WI38 (cell line): ENCODE measurements around the gene IQGAP3.
"Not testable (repeated sequence)": the region's sequence is repeated elsewhere in the genome, so short reads cannot be mapped to it uniquely, and the experiment has no call there.

Source experiments
- H3K4me3 ChIP-seq: 2 replicates; pipeline ENCODE4 v1.5.1; 2011; ENCODE audit warnings: low read depth, mild to moderate bottlenecking, control low read depth, low read length
- TF ChIP-seq, protein P1 (sequence below): IDR thresholded peaks from 2 replicates; pipeline ENCODE4 v1.5.1; 2012; ENCODE audit warnings: low read depth, mild to moderate bottlenecking, control low read depth, low read length

Gene IQGAP3

DNA sequence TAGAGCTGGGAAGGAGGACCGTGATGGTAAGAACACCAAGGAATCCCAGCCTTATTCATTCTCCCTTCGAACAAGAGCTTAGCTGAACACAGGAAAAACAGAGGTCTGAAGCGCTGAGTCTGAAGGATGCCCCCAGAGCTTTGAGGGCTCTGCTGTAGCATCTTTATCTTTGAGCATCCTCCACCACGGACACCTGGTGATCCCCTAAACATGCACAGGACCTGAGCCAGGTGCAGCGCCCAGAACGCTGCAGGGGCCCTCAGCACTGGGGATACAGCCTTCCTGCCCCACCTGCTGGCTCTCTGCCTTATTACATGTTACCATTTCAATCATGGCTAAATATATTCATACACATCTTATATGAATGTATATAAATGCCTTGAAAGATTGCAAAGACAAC lies 36.6 kb upstream of the IQGAP3 start:
- no peak overlapping the region for H3K4me3 ChIP-seq
- TF ChIP-seq, protein P1, sequence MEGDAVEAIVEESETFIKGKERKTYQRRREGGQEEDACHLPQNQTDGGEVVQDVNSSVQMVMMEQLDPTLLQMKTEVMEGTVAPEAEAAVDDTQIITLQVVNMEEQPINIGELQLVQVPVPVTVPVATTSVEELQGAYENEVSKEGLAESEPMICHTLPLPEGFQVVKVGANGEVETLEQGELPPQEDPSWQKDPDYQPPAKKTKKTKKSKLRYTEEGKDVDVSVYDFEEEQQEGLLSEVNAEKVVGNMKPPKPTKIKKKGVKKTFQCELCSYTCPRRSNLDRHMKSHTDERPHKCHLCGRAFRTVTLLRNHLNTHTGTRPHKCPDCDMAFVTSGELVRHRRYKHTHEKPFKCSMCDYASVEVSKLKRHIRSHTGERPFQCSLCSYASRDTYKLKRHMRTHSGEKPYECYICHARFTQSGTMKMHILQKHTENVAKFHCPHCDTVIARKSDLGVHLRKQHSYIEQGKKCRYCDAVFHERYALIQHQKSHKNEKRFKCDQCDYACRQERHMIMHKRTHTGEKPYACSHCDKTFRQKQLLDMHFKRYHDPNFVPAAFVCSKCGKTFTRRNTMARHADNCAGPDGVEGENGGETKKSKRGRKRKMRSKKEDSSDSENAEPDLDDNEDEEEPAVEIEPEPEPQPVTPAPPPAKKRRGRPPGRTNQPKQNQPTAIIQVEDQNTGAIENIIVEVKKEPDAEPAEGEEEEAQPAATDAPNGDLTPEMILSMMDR, result peak; percentile 63; the same call in 1 of the 2 replicates

DNA sequence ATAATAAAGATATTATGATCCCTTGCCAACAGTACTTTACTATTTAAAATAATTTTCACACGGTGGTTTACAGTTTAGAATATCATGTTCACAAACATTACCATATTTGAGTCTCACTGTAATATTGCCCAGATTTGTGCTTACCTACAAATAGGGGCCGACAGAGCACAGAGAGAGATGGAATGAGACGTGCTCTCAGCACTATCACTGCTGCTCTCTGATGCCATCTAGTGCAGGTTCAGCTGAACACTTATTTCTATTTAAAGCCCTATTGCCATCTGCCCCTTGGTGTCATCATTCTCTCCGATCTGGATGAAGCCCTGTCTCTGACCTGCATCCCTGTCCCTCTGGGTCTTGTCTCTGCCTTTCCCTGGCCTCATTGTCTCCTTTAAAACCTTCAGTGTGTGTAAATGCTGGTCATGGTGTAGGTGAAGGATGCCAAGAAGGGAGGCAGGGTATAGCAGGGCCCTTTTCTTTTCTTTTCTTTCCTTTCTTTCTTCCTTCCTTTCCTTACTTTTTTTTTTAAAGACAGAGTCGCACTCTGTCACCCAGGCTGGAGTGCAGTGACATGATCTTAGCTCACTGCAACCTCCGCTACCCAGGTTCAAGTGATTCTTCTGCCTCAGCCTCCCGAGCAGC lies 35.8 kb upstream of the IQGAP3 start:
- no peak overlapping the region for H3K4me3 ChIP-seq
- TF ChIP-seq, protein P1, result peak; percentile 74

DNA sequence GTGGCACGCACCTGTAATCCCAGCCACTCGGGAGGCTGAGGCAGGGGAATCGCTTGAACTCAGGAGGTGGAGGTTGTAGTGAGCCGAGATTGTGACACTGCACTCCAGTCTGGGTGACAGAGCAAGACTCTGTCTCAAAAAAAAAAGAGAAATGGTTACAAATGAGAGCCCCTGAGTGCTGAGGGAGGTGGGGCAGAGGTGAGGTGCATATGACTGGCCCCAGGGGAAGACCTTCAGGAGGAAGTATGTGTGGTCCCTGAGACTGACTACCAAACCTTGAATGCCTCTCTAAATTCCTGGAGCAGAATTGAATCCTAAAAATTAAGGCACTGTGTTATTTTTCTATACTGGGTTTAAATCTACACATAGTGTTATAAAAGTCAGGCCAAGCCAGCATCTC lies 35.0 kb upstream of the IQGAP3 start:
- H3K4me3 ChIP-seq, result not testable (repeated sequence)

DNA sequence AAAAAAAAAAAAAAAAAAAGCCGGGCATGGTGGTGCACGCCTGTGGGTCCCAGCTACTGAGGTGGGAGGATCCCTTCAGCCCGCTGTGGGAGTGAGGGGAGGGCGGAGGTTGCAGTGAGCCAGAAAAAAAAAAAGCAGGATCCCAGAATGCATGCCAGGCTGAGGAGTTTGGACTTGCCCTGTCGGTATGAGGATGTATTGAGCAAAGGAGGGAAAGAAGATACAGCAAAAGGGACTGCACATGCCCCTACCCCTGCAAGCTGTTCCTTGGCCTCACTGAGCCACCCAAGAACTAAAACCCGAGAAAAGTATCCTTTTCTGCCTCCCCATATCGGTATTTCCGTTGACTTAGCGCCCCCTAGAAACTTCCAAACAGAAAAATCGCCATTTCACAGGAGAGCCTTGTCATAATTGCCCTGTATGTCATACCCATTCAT lies 30.2 kb upstream of the IQGAP3 start:
- TF ChIP-seq, protein P1, result 0 out of 2 replicates have a peak, but pooled peaks have one; percentile 17
- no peak overlapping the region for H3K4me3 ChIP-seq

DNA sequence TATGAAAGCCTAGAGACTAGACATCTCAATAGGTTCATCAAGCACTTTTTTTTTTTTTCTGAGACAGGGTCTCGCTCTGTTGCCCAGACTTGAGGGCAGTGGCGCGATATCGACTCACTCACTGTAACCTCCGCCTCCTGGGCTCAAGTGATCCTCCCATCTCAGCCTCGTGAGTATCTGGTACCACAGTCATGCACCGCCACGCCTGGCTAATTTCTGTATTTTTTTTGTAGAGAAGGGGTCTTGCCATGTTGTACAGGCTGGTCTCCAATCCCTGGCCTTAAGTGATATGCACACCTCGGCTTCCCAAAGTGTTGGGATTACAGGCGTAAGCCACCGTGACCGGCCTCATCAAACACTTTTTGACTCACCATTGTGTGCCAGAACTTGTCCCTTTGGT lies 29.5 kb upstream of the IQGAP3 start:
- peak overlapping the region; percentile 97 for H3K4me3 ChIP-seq
- TF ChIP-seq, protein P1, result no peak

DNA sequence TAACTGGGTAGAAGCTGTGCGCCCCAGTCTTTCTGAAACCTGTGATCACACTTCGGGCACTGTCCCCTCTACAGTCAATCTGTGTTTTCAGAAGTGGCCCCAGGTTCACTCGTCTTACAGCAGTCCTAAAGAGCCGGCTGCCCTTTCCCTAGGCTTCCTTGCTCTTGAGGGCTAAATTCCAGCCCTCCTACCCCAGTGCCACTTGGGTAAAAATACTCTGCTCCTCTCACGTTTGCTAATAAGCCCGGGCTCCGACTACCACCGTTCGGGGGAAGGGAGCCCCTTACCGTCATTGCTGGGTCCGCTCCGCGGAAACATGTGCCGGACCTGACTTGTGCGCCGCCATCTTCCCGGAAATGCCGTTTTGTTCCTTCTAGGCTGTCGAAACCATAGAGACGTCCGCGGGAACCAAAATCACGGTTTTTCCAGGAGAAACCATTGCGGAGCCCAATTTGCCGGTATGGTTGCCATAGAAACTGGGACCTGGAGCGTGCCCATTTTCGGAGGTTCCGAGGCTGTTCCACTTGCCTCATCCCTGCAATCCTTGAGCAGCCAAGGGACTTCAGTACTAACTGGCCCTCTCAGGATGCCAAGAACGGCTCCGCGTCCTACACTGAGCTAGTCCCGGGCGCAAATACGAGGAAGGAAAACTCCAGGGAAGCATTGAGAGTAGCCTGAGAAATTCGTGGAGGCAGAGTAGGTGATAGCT lies 28.9 kb upstream of the IQGAP3 start, which contains the start of gene GPATCH4:
Gene GPATCH4, minus strand, starts transcription at position 358 of the 709 bp plus-strand sequence.
- TF ChIP-seq, protein P1, result no peak
- H3K4me3 ChIP-seq, result peak within 1 kb of the TSS; percentile 97

DNA sequence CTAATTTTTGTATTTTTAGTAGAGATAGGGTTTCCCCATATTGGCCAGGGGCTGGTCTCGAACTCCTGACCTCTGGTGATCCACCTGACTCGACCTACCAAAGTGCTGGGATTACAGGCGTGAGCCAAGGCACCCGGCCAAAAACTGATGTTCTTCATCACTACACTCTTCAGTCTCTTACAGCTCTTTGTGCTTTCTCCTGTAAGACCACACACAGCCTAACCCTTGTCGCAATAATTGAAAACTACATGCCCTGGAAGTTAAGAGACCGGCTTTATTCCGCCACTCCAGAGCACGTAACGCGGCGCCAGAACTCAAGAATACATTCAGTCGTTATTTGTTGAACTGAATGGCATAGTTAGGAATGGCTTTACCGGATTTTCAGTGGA lies 28.4 kb upstream of the IQGAP3 start:
- TF ChIP-seq, protein P1, result no peak
- peak overlapping the region; percentile 97 for H3K4me3 ChIP-seq
